GM12801 (cell line): ENCODE results near the gene QSOX1.

Experiments
- CTCF ChIP-seq: IDR thresholded peaks from one replicate; pipeline ENCODE4 v1.5.1; 2011; ENCODE audit warnings: control low read depth; ENCODE audit not compliant: insufficient read length; ENCODE audit errors: extremely low read depth

The QSOX1 gene

GRCh38 chr1:180247061-180247460 is 92.4 kb downstream of the QSOX1 start:
- no peak for TF ChIP-seq CTCF

DNA sequence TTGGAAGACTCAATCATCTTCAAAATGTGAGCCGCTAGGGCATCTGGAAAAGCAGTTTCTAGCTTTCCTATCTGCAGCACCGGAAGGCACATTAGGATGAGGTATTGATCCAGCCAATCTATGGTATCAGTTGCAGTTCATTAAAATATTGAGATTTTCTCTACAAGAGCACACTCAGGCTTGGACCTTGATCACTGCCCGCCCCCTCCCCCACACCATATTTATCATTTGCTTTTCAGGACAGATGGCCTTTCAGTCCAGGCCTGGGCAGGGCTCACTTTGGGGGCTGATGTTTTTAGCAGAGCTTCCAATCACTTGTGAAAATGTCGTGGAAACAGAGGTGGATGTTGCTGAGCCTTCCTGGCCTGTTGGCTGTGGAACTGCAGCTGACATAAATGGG is 92.9 kb downstream of the QSOX1 start:
- TF ChIP-seq CTCF = no peak

DNA sequence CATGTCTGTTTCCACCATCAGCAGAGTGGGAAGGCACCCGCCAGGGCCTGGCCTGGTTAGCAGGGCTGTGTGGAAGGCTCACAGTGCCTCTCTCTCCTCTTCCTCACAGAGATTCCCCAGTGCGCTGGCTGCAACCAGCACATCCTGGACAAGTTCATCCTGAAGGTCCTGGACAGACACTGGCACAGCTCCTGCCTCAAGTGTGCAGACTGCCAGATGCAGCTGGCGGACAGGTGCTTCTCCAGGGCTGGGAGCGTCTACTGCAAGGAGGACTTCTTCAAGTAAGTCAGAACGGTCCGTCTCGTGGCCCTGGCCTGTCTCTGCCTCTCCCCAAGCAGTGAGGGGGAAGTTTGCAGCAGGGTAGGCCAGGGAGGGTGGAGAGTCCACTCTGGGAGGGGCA is 93.5 kb downstream of the QSOX1 start:
- no peak for TF ChIP-seq CTCF

DNA sequence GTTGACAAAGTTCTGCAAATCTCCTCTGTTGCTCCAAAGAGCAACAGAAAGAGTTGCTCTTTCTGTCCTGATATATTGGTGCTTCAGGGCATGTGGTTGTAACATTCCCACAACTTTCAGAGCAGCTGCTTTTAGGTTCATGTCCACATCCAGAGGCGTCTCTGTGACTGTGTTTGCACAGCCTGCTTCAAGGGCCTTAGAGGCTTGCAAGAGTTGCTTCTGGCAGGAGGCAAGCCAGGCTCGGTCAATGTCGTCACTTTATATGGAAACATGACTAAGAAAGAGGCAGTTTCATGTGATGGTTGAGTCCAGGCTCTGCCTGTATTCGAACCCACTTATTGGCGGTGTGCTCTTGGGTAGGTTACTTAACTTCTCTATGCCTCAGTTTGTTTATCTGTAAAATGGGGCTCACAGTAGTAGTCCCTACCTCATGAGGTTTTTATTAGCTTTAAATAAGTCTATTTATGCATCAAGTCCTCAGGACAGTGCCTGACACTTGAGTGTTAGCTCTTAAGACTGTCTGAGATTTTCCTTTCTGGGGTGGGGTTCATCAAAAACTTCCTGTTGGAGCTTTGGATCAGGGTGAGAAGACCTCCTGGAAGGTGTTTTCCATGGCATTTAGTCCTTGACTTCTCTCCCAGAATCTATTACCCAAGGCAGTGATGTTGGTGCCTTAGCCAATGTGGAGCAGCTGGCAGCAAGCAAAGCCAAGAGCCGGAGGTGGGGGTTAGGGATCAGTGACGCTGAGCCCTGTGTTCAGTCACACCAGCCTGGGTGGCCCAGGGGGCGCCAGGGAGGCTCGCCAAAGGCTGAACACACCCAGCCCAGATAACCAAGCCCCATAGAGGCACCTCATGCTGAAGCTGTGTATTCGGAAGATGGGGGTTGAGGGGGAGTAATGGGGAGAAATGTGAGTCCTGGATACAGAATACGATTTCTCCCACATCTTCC is 94.3 kb downstream of the QSOX1 start:
- no peak for TF ChIP-seq CTCF

DNA sequence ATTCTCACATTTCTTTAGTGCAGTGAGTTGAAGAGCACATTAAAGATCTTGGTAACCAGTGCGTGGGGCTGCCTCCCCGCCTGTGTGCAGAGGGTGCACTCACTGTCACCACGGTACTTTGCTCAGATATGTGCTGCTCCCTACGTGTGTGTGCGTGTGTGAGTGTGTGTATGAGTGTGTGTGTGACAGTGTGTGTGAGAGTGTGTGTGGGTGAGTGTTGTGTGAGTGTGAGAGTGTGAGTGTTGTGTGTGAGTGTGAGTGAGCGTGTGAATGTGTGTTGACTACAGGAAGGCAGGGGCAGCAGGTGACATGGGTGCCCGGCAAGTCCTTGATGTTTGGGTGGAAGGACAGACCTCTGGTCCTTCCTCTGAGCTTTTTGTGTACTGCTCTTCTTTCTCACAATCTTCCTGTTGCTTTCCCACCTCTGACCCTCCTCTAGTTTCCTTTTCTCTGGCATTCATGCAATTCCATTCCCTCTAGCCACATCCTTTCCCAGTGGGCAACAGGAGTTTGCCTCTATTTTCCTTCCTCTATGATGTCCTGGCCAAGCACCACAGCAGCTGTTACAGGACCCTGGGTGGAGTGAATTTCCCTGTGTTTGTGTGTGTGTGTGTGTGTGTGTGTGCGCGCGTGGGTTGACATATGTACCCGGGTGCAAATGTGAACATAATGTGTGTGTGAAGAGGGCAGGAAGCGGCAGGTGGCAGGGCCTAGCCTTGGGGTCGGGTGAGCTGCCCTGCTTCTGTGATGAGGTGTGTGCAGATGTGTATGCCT is 95.2 kb downstream of the QSOX1 start:
- no peak for TF ChIP-seq CTCF

DNA sequence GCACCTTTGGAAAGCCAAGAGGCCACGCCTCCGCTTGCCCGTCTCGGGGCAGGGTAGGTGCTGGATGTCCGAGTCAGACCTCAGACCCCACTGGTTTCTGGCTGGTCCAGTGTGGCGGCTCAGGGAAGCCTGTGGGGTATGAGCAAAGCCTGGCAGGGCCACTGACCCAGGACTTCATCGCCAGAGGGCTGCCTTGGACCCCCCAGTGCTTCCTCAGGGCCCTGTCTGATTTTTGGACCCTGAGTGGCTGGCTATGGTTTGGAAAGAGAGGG is 95.8 kb downstream of the QSOX1 start:
- TF ChIP-seq CTCF = no peak

GRCh38 chr1:180250883-180251509 is 96.3 kb downstream of the QSOX1 start:
- no peak for TF ChIP-seq CTCF
